AG04450 (cell line): ENCODE results near the gene THAP4. TPM values are rescaled to one million over a fixed set of nuclear protein-coding genes. Genes with fewer than 3 reads are reported as not detected.

ENCODE experiments used
- CTCF ChIA-PET: fragments of 300-600, 350-600 bp; formaldehyde crosslinking; extraction: SDS; loops from one replicate; lab custom pipeline; 2022; ENCODE audit warnings: antibody characterized with exemption, inconsistent platforms; lab: Charles Lee
- POLR2A ChIA-PET: fragments of 350-600 bp; formaldehyde crosslinking; extraction: SDS; loops from one replicate; lab custom pipeline; 2021; ENCODE audit warnings: antibody characterized with exemption, inconsistent platforms; lab: Yijun Ruan, JAX
- DNase-seq: peaks from one replicate; pipeline ENCODE4 v3.0.0-alpha.2; 2011; ENCODE audit warnings: low read depth, low spot score
- H3K27ac ChIP-seq: one replicate; pipeline ENCODE4 v1.5.1; 2012; ENCODE audit warnings: low read depth, low read length, control low read depth
- H3K27me3 ChIP-seq: one replicate; pipeline ENCODE4 v1.6.0; 2012; ENCODE audit warnings: low read length; ENCODE audit not compliant: control insufficient read depth, insufficient read depth
- H3K4me3 ChIP-seq: 2 replicates; pipeline ENCODE4 v1.5.1; 2011; ENCODE audit warnings: mild to moderate bottlenecking, low read depth, low read length, control low read depth
- H3K9me3 ChIP-seq: 2 replicates; pipeline ENCODE4 v1.5.1; 2012; ENCODE audit warnings: low read length; ENCODE audit not compliant: control insufficient read depth, insufficient read depth
- CTCF ChIP-seq: IDR thresholded peaks from 2 replicates; pipeline ENCODE4 v1.5.1; 2011; ENCODE audit warnings: low read depth, low read length, control low read depth, inconsistent platforms
- polyA plus RNA-seq: library from polyadenylated mRNA; depleted of rRNA; stranded (reverse); fragments of >200 nt; gene quantifications from 2 replicates; pipeline ENCODE4 v1.2.3, GENCODE V29; 2011

Gene THAP4
- polyA plus RNA-seq, 1 experiment: 23.7 TPM

- H3K27ac ChIP-seq: no peak overlapping the region
- peak overlapping the region; percentile 68 for H3K4me3 ChIP-seq
- H3K9me3 ChIP-seq: peaks cover 12% of the 10 kb centered on the region
- DNase-seq: no peak
- H3K27me3 ChIP-seq: no peaks in the 10 kb centered on the region
- no peak for TF ChIP-seq CTCF
- POLR2A ChIA-PET: interaction anchor here (0.6 to 1.1 kb wide), 3 partner anchors 9 to 233 kb away, joined by 3 to 17 read pairs (median 5); no protein-coding TSS in a partner anchor
- CTCF ChIA-PET: no interaction called here
Measured at GRCh38 chr2:241559323-241560161, 77.4 kb downstream of the THAP4 start.

- no peaks in the 10 kb centered on the region for H3K27me3 ChIP-seq
- peak within 1 kb of the TSS; percentile 68 for H3K4me3 ChIP-seq
- TF ChIP-seq CTCF: no peak
- ChIA-PET POLR2A (interaction anchor here (0.6 to 1.0 kb wide), 5 partner anchors 8 to 232 kb away, joined by 3 to 5 read pairs (median 3); no protein-coding TSS in a partner anchor), CTCF (interaction anchor here (0.7 to 1.2 kb wide), 3 partner anchors 15 to 107 kb away, joined by 3 read pairs; no protein-coding TSS in a partner anchor)
- H3K27ac ChIP-seq: no peak within 1 kb of the TSS
- DNase-seq: no peak
- peaks cover 12% of the 10 kb centered on the region for H3K9me3 ChIP-seq
Measured at GRCh38 chr2:241558532-241559322, 78.2 kb downstream of the THAP4 start, which contains the start of gene BOK. Gene BOK, plus strand, starts transcription at chr2:241558745. Its CDS starts 739 bp downstream, at chr2:241559484.

- peaks cover 15% of the 10 kb centered on the region for H3K9me3 ChIP-seq
- no peak for TF ChIP-seq CTCF
- ChIA-PET CTCF (interaction anchor here (0.7 kb wide), 1 partner anchor 103 kb away, joined by 3 read pairs; no protein-coding TSS in a partner anchor), POLR2A (interaction anchor here (0.7 kb wide), 1 partner anchor 234 kb away, joined by 5 read pairs; no protein-coding TSS in a partner anchor)
- DNase-seq: no peak
- no peak overlapping the region for H3K27ac ChIP-seq
- no peaks in the 10 kb centered on the region for H3K27me3 ChIP-seq
- no peak overlapping the region for H3K4me3 ChIP-seq
Measured at GRCh38 chr2:241556746-241557145, 80.2 kb downstream of the THAP4 start.

- POLR2A ChIA-PET: interaction anchor here (0.7 kb wide), 1 partner anchor 57 kb away, joined by 3 read pairs; no protein-coding TSS in a partner anchor
- no peak overlapping the region for H3K4me3 ChIP-seq
- no peak for DNase-seq
- no peaks in the 10 kb centered on the region for H3K27me3 ChIP-seq
- peaks cover 15% of the 10 kb centered on the region for H3K9me3 ChIP-seq
- H3K27ac ChIP-seq: no peak overlapping the region
- no peak for TF ChIP-seq CTCF
- CTCF ChIA-PET: no interaction called here
Measured at GRCh38 chr2:241555711-241556110, 81.2 kb downstream of the THAP4 start.
